RWPE1 (cell line): ENCODE results near the gene ZNF865.
A peak's percentile ranks its signal among the peaks of the same experiment; 100 is the strongest.

ENCODE experiments used
- CTCF ChIA-PET: fragments of 350-600 bp; sonication (Branson Sonifier 250); formaldehyde crosslinking; extraction: SDS; loops from one replicate; lab custom pipeline; 2021; lab: Yijun Ruan, JAX
- POLR2A ChIA-PET: fragments of 400-600 bp; formaldehyde crosslinking; extraction: SDS; loops from one replicate; lab custom pipeline; 2020; ENCODE audit warnings: antibody characterized with exemption; ENCODE audit not compliant: low non-redundant PET; lab: Yijun Ruan, JAX
- DNase-seq: peaks from one replicate; pipeline ENCODE4 v3.0.0; 2012; ENCODE audit warnings: low spot score
- H3K27ac ChIP-seq: fragments of 450-650 bp; 2 replicates; pipeline ENCODE4 v1.5.1; 2017
- CTCF ChIP-seq: fragments of 450-650 bp; conservative IDR thresholded peaks from 2 replicates; pipeline ENCODE4 v1.5.1; 2017; ENCODE audit warnings: low read depth, mild to moderate bottlenecking

ZNF865 gene

GRCh38 chr19:55611983-55612645 lies 6.7 kb downstream of the ZNF865 start:
- POLR2A ChIA-PET: interaction anchor here (0.7 kb wide), 1 partner anchor 12 kb away, joined by 3 read pairs; the partner anchor contains the start of gene ZNF784
- no peak for TF ChIP-seq CTCF
- no peak for DNase-seq
- CTCF ChIA-PET: interaction anchor here (0.8 kb wide), 1 partner anchor 20 kb away, joined by 5 read pairs; no protein-coding TSS in a partner anchor
- H3K27ac ChIP-seq: peak overlapping the region; percentile 27

- TF ChIP-seq CTCF: no peak
- DNase-seq: no peak
- ChIA-PET POLR2A (no interaction called here), CTCF (interaction anchor here (0.7 kb wide), 1 partner anchor 102 kb away, joined by 4 read pairs; no protein-coding TSS in a partner anchor)
- peak overlapping the region; percentile 27; the same call in 1 of the 2 replicates for H3K27ac ChIP-seq
Measured at GRCh38 chr19:55613396-55613795, 7.9 kb downstream of the ZNF865 start.

- ChIA-PET CTCF (no interaction called here), POLR2A (no interaction called here)
- no peak overlapping the region for H3K27ac ChIP-seq
- no peak for DNase-seq
- TF ChIP-seq CTCF: no peak
Measured at GRCh38 chr19:55613930-55614710, 8.7 kb downstream of the ZNF865 start.

- TF ChIP-seq CTCF: no peak
- ChIA-PET CTCF (no interaction called here), POLR2A (no interaction called here)
- no peak overlapping the region for H3K27ac ChIP-seq
- no peak for DNase-seq
Measured at GRCh38 chr19:55614711-55615542, 9.5 kb downstream of the ZNF865 start.

- DNase-seq: no peak
- no peak overlapping the region for H3K27ac ChIP-seq
- POLR2A ChIA-PET: no interaction called here
- CTCF ChIA-PET: no interaction called here
- no peak for TF ChIP-seq CTCF
Measured at GRCh38 chr19:55615543-55616394, 10.3 kb downstream of the ZNF865 start.
